Astrocyte (in vitro differentiated cells and primary cell): Measurements from ENCODE around the gene BDNF. TPM values are rescaled to one million over a fixed set of nuclear protein-coding genes. Genes with fewer than 3 reads are reported as not detected.

ENCODE experiments used
- DNase-seq: peaks from one replicate; pipeline ENCODE4 v3.0.0-alpha.2; 2010; ENCODE audit warnings: low read depth
- FAIRE-seq: peaks from 2 replicates; lab custom pipeline; 2011; peaks lifted over from hg19 to GRCh38; lab: Jason Lieb, UNC
- H2AFZ ChIP-seq: 2 replicates; pipeline ENCODE4 v1.6.0; 2012; ENCODE audit warnings: low read depth, low read length, inconsistent platforms
- H3K27ac ChIP-seq: 2 replicates; pipeline ENCODE4 v1.5.1; 2011; ENCODE audit warnings: low read depth, low read length, inconsistent platforms
- H3K27me3 ChIP-seq: 2 replicates; pipeline ENCODE4 v1.6.0; 2011; ENCODE audit warnings: low read length, inconsistent platforms; ENCODE audit not compliant: insufficient read depth
- H3K36me3 ChIP-seq: 2 replicates; pipeline ENCODE4 v1.5.1; 2011; ENCODE audit warnings: low read length, inconsistent platforms; ENCODE audit not compliant: insufficient read depth
- H3K4me1 ChIP-seq: 2 replicates; pipeline ENCODE4 v1.5.1; 2011; ENCODE audit warnings: low read length, inconsistent platforms; ENCODE audit not compliant: insufficient read depth
- H3K4me2 ChIP-seq: 2 replicates; pipeline ENCODE4 v1.6.0; 2012; ENCODE audit warnings: low read length, inconsistent platforms
- H3K4me3 ChIP-seq: 2 replicates; pipeline ENCODE4 v1.5.1; 2011; ENCODE audit warnings: low read depth, mild to moderate bottlenecking, low read length, inconsistent platforms; ENCODE audit not compliant: insufficient read depth
- H3K79me2 ChIP-seq: 2 replicates; pipeline ENCODE4 v1.6.0; 2012; ENCODE audit warnings: mild to moderate bottlenecking, low read length, inconsistent platforms; ENCODE audit not compliant: insufficient read depth
- H3K9ac ChIP-seq: 2 replicates; pipeline ENCODE4 v1.6.0; 2012; ENCODE audit warnings: mild to moderate bottlenecking, low read length, inconsistent platforms
- H3K9me3 ChIP-seq: 2 replicates; pipeline ENCODE4 v1.5.1; 2012; ENCODE audit warnings: low read depth, mild to moderate bottlenecking, low read length, inconsistent platforms; ENCODE audit not compliant: insufficient read depth
- H4K20me1 ChIP-seq: 2 replicates; pipeline ENCODE4 v1.6.0; 2012; ENCODE audit warnings: low read length, inconsistent platforms; ENCODE audit not compliant: insufficient read depth
- H3K27ac Mint-ChIP-seq: one replicate; pipeline ENCODE4 v1.8.0; 2021; ENCODE audit warnings: mild to moderate bottlenecking, mixed read lengths; ENCODE audit not compliant: unreplicated experiment
- H3K27me3 Mint-ChIP-seq: one replicate; pipeline ENCODE4 v1.8.0; 2021; ENCODE audit warnings: low read depth, mixed read lengths; ENCODE audit not compliant: unreplicated experiment
- H3K36me3 Mint-ChIP-seq: one replicate; pipeline ENCODE4 v1.8.0; 2021; ENCODE audit warnings: low read depth, mixed read lengths; ENCODE audit not compliant: unreplicated experiment
- H3K4me1 Mint-ChIP-seq: one replicate; pipeline ENCODE4 v1.8.0; 2021; ENCODE audit warnings: low read depth, mixed read lengths; ENCODE audit not compliant: unreplicated experiment
- H3K4me3 Mint-ChIP-seq: one replicate; pipeline ENCODE4 v1.8.0; 2021; ENCODE audit warnings: mild to moderate bottlenecking, moderate library complexity, mixed read lengths; ENCODE audit not compliant: unreplicated experiment
- H3K9me3 Mint-ChIP-seq: one replicate; pipeline ENCODE4 v1.8.0; 2021; ENCODE audit warnings: mild to moderate bottlenecking, mixed read lengths; ENCODE audit not compliant: unreplicated experiment
- CTCF ChIP-seq: IDR thresholded peaks from 2 replicates; pipeline ENCODE4 v1.5.1; 2011; ENCODE audit warnings: low read depth, mild to moderate bottlenecking, inconsistent platforms, low read length, moderate library complexity; ENCODE audit not compliant: insufficient read depth
- EZH2 ChIP-seq: IDR thresholded peaks from 2 replicates; pipeline ENCODE4 v1.6.1; 2012; ENCODE audit warnings: mild to moderate bottlenecking, low read length, inconsistent platforms; ENCODE audit not compliant: insufficient read depth
- total RNA-seq: library from RNA; stranded (reverse); gene quantifications from 2 replicates; pipeline ENCODE4 v1.2.1, GENCODE V29; 2021

BDNF gene
- total RNA-seq, 1 donor from 2014 or later = 27.2 TPM

DNA sequence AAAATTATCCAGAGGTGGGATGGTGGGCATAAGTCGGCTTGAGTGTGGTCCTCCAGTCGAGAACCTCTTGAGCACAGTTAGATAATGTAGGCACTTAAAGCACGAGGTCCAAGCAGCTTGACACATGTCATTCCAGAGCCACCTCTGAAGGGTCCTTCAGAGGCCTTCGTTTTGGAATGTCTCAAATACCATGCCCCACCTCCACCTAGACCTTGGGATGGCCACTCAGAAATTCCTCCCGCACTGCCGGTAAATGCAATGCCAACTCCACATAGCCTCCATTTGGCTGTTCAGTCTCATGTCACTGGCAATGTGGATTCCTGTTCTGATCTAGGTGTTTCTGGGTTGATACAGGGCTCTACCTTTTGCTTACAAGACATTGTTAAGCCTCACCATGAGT, 43.9 kb downstream of the BDNF start:
- H3K4me1 ChIP-seq = no peaks in the 10 kb centered on the region
- no peaks in the 10 kb centered on the region for H3K9me3 ChIP-seq
- TF ChIP-seq EZH2 (no peak), CTCF (no peak)
- H3K4me1 Mint-ChIP-seq = peaks cover 10% of the 10 kb centered on the region
- no peak overlapping the region for H3K4me2 ChIP-seq
- H3K4me3 Mint-ChIP-seq = no peak overlapping the region
- no peak overlapping the region for H3K27ac ChIP-seq
- H3K9ac ChIP-seq = no peak overlapping the region
- H3K27me3 Mint-ChIP-seq = no peaks in the 10 kb centered on the region
- no peak overlapping the region for H2AFZ ChIP-seq
- no peaks in the 10 kb centered on the region for H3K27me3 ChIP-seq
- FAIRE-seq (no peak), DNase-seq (no peak)
- H3K36me3 ChIP-seq = peaks cover 31% of the 10 kb centered on the region
- H3K27ac Mint-ChIP-seq = no peak overlapping the region
- peaks cover 51% of the 10 kb centered on the region for H3K79me2 ChIP-seq
- H3K4me3 ChIP-seq = no peak overlapping the region
- peaks cover 56% of the 10 kb centered on the region for H4K20me1 ChIP-seq
- H3K36me3 Mint-ChIP-seq = peaks cover 21% of the 10 kb centered on the region
- no peaks in the 10 kb centered on the region for H3K9me3 Mint-ChIP-seq

GRCh38 chr11:27653990-27654758, 46.1 kb downstream of the BDNF start:
- Histone ChIP-seq H3K36me3 (peaks cover 31% of the 10 kb centered on the region), H3K27ac (no peak overlapping the region), H3K4me2 (no peak overlapping the region), H3K27me3 (no peaks in the 10 kb centered on the region), H4K20me1 (peaks cover 46% of the 10 kb centered on the region), H3K9me3 (no peaks in the 10 kb centered on the region), H3K9ac (no peak overlapping the region), H3K4me3 (no peak overlapping the region), H2AFZ (no peak overlapping the region), H3K79me2 (peaks cover 30% of the 10 kb centered on the region), H3K4me1 (no peaks in the 10 kb centered on the region)
- H3K4me1 Mint-ChIP-seq = peaks cover 5% of the 10 kb centered on the region
- no peak for FAIRE-seq
- no peak overlapping the region for H3K4me3 Mint-ChIP-seq
- TF ChIP-seq EZH2 (no peak), CTCF (no peak)
- no peaks in the 10 kb centered on the region for H3K9me3 Mint-ChIP-seq
- H3K27me3 Mint-ChIP-seq = no peaks in the 10 kb centered on the region
- H3K36me3 Mint-ChIP-seq = peaks cover 21% of the 10 kb centered on the region
- DNase-seq = no peak
- H3K27ac Mint-ChIP-seq = no peak overlapping the region

DNA sequence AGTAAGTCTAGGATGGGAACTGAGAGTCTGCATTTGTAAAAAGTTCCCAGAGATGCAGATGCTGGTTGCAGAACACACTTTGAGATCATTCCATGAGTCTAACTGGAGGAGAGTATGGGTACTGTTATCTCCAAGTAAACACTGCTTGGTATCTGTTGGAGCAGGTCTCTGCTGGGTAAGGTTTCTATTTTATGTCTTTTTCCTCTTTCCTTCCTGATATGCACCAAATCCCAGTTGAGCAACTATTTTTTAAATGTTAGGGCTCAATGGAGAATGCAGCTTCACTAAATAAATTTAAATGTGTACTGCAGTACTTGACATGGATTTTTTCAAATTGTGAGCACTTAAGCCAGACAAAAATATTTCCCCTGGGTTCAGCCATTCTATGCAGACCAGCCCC, 48.5 kb downstream of the BDNF start:
- H3K9ac ChIP-seq = no peak overlapping the region
- H3K27ac ChIP-seq = no peak overlapping the region
- peaks cover 28% of the 10 kb centered on the region for H4K20me1 ChIP-seq
- Mint-ChIP-seq H3K27ac (no peak overlapping the region), H3K4me3 (no peak overlapping the region), H3K27me3 (no peaks in the 10 kb centered on the region), H3K9me3 (no peaks in the 10 kb centered on the region), H3K4me1 (peaks cover 2% of the 10 kb centered on the region), H3K36me3 (peaks cover 10% of the 10 kb centered on the region)
- DNase-seq (no peak), FAIRE-seq (no peak)
- no peak for TF ChIP-seq EZH2
- no peak for TF ChIP-seq CTCF
- H3K9me3 ChIP-seq = no peaks in the 10 kb centered on the region
- no peak overlapping the region for H2AFZ ChIP-seq
- H3K4me2 ChIP-seq = no peak overlapping the region
- H3K36me3 ChIP-seq = peaks cover 18% of the 10 kb centered on the region
- H3K4me1 ChIP-seq = no peaks in the 10 kb centered on the region
- peaks cover 13% of the 10 kb centered on the region for H3K79me2 ChIP-seq
- H3K4me3 ChIP-seq = no peak overlapping the region
- H3K27me3 ChIP-seq = no peaks in the 10 kb centered on the region
